Panc1 (cell line): ENCODE results near the gene CALD1. TPM values are rescaled to one million over a fixed set of nuclear protein-coding genes. Genes with fewer than 3 reads are reported as not detected.
A peak's percentile ranks its signal among the peaks of the same experiment; 100 is the strongest.

Experiments used
- ATAC-seq: fragments of 200-7000 bp; cut with Tn5 transposase; 2 replicates; pipeline ENCODE4 v1.9.1; 2020; ENCODE audit warnings: mild to moderate bottlenecking, moderate library complexity
- BruUV-seq: library from RNA; stranded (reverse); fragments of 400-500 nt; replicated peaks from 2 replicates; lab custom pipeline; 2021; lab: Mats Ljungman, UMichigan
- CTCF ChIA-PET: fragments of 300-600 bp; sonication (Branson Sonifier 250); formaldehyde crosslinking; loops from one replicate; lab custom pipeline; 2022; ENCODE audit warnings: antibody characterized with exemption; lab: Charles Lee
- POLR2A ChIA-PET: fragments of 300-600 bp; sonication (Branson Sonifier 250); formaldehyde crosslinking; loops from one replicate; lab custom pipeline; 2022; ENCODE audit warnings: antibody characterized with exemption; lab: Charles Lee
- DNase-seq: peaks from one replicate; pipeline ENCODE4 v3.0.0-alpha.2; 2010; ENCODE audit warnings: low read depth, low spot score
- H3K27ac ChIP-seq: 2 replicates; pipeline ENCODE4 v1.5.1; 2011; ENCODE audit warnings: mild to moderate bottlenecking, low read length, inconsistent platforms
- H3K27me3 ChIP-seq: fragments of 200-500 bp; sonication (Bioruptor generic); 2 replicates; pipeline ENCODE4 v1.6.0; 2014; ENCODE audit warnings: low read length, inconsistent platforms; ENCODE audit not compliant: control insufficient read depth, insufficient read depth
- H3K36me3 ChIP-seq: fragments of 200-500 bp; sonication (Bioruptor generic); 2 replicates; pipeline ENCODE4 v1.5.1; 2014; ENCODE audit warnings: inconsistent platforms, mild to moderate bottlenecking, low read length, moderate library complexity; ENCODE audit not compliant: control insufficient read depth, insufficient read depth
- H3K4me1 ChIP-seq: 2 replicates; pipeline ENCODE4 v1.5.1; 2011; ENCODE audit warnings: inconsistent platforms, mild to moderate bottlenecking, low read length, moderate library complexity; ENCODE audit not compliant: control insufficient read depth, insufficient read depth
- H3K4me3 ChIP-seq, 2 experiments: 2 replicates each; pipeline ENCODE4 v1.5.1; 2011 to 2012; ENCODE audit warnings: low read depth in 2 of 2, low read length in 2 of 2, mild to moderate bottlenecking in 2 of 2, inconsistent platforms in 1 of 2, moderate library complexity in 1 of 2
- H3K9me3 ChIP-seq: fragments of 200-500 bp; sonication (Bioruptor generic); 2 replicates; pipeline ENCODE4 v1.5.1; 2014; ENCODE audit warnings: low read depth, mild to moderate bottlenecking, inconsistent platforms, low read length, moderate library complexity; ENCODE audit not compliant: control insufficient read depth, insufficient read depth
- POLR2AphosphoS5 ChIP-seq: IDR thresholded peaks from 2 replicates; pipeline ENCODE4 v1.6.1; 2012; ENCODE audit warnings: mild to moderate bottlenecking, low read depth, low read length, moderate library complexity
- REST ChIP-seq, 2 experiments: IDR thresholded peaks; 2 replicates each; pipeline ENCODE4 v1.6.1; 2011 to 2012; ENCODE audit warnings: low read depth in 2 of 2, control low read depth in 1 of 2, low read length in 1 of 2, mild to moderate bottlenecking in 1 of 2, moderate library complexity in 1 of 2; ENCODE audit not compliant: insufficient read depth in 1 of 2
- SIN3A ChIP-seq: IDR thresholded peaks from 2 replicates; pipeline ENCODE4 v1.6.1; 2012; ENCODE audit warnings: low read depth, mild to moderate bottlenecking, low read length, moderate library complexity, borderline replicate concordance; ENCODE audit not compliant: insufficient read depth
- TCF7L2 ChIP-seq: IDR thresholded peaks from 2 replicates; pipeline ENCODE4 v1.6.1; 2011; ENCODE audit warnings: mild to moderate bottlenecking, low read depth, low read length, inconsistent platforms
- in situ Hi-C: cut with HindIII; loops from 2 replicates; pipeline ENCODE4 v1.10.0; 2016; ENCODE audit warnings: low sequenced_read_pairs, low pct_unique_long_range_greater_than_20kb
- intact Hi-C: fragments of 100-400 bp; cut with micrococcal nuclease; formaldehyde crosslinking; loops from one replicate; pipeline ENCODE4 v1.10.0; 2022; ENCODE audit not compliant: unreplicated experiment
- total RNA-seq: library from RNA; stranded (reverse); gene quantifications from one replicate; pipeline ENCODE4 v1.2.1, GENCODE V29; 2021; ENCODE audit not compliant: unreplicated experiment
- TF ChIP-seq, protein P1 (sequence below): fragments of 450-650 bp; IDR thresholded peaks from 2 replicates; pipeline ENCODE4 v1.5.1; 2017; ENCODE audit warnings: mild to moderate bottlenecking

CALD1 gene
- total RNA-seq, 1 experiment from 2014 or later: 9.2 TPM

DNA sequence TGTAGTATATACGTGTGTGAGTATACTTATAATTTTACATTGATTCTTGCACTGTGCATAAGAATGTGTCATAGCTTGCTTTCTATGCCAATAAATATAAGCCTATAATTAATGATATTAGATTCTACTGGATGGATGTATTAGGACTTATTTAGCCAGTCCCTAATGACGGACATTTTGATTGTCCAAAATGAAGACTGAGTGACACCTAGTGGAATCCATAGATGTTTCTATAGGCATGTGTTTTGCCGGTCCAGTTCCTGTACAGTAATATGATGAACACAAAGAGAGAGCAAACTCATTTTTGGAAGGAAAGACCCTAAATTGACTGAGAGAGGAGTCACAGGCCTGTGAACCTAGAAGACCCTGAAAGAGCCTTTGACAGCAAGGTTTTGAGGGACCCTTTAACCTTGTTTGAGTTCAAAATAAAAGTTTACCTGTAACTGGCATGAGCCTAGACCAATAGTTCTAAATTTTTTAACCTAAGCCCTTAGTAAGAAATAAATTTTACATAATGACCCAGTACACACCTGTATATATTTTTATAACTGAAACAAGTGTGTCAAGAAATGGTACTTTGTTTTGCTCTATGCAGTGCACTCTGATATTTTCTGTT lies 164.5 kb downstream of the CALD1 start:
- no peak for TF ChIP-seq POLR2AphosphoS5
- TF ChIP-seq, protein P1, sequence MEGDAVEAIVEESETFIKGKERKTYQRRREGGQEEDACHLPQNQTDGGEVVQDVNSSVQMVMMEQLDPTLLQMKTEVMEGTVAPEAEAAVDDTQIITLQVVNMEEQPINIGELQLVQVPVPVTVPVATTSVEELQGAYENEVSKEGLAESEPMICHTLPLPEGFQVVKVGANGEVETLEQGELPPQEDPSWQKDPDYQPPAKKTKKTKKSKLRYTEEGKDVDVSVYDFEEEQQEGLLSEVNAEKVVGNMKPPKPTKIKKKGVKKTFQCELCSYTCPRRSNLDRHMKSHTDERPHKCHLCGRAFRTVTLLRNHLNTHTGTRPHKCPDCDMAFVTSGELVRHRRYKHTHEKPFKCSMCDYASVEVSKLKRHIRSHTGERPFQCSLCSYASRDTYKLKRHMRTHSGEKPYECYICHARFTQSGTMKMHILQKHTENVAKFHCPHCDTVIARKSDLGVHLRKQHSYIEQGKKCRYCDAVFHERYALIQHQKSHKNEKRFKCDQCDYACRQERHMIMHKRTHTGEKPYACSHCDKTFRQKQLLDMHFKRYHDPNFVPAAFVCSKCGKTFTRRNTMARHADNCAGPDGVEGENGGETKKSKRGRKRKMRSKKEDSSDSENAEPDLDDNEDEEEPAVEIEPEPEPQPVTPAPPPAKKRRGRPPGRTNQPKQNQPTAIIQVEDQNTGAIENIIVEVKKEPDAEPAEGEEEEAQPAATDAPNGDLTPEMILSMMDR: peak; percentile 67; the same call in 1 of the 2 replicates
- Histone ChIP-seq H3K36me3 (no peaks in the 10 kb centered on the region), H3K4me1 (no peaks in the 10 kb centered on the region), H3K9me3 (no peaks in the 10 kb centered on the region), H3K4me3 (no peak overlapping the region), H3K27me3 (no peaks in the 10 kb centered on the region), H3K27ac (no peak overlapping the region)
- in situ Hi-C loops (no loop called here), intact Hi-C loops (loop anchor here (2.0 to 5.0 kb wide), 2 partner anchors 257 to 311 kb away; no protein-coding TSS in a partner anchor)
- DNase-seq (peak; percentile 52), ATAC-seq (peak; percentile 84)
- no TSS peak for BruUV-seq
- ChIA-PET POLR2A (no interaction called here), CTCF (interaction anchor here (1.4 kb wide), 1 partner anchor 311 kb away, joined by 4 read pairs; no protein-coding TSS in a partner anchor)

GRCh38 chr7:134945691-134946090 lies 166.3 kb downstream of the CALD1 start:
- H3K27ac ChIP-seq: no peak overlapping the region
- ChIA-PET POLR2A (no interaction called here), CTCF (interaction anchor here (0.5 kb wide), 1 partner anchor 259 kb away, joined by 6 read pairs; no protein-coding TSS in a partner anchor)
- in situ Hi-C loops: no loop called here
- H3K4me3 ChIP-seq: no peak overlapping the region
- TF ChIP-seq POLR2AphosphoS5 (no peak), TCF7L2 (no peak), REST (IDR thresholded peaks at IDR 0.05; ENCODE audit: insufficient read depth in 1 of 2, low read depth in 2 of 2, low read length in 1 of 2) (no peak), SIN3A (no peak)
- TF ChIP-seq, protein P1: no peak
- intact Hi-C loops: loop anchor here (2.0 kb wide), 1 partner anchor 313 kb away; no protein-coding TSS in a partner anchor
- ATAC-seq: no peak
- DNase-seq: no peak
- H3K36me3 ChIP-seq: no peaks in the 10 kb centered on the region
- H3K4me1 ChIP-seq: no peaks in the 10 kb centered on the region
- H3K9me3 ChIP-seq: no peaks in the 10 kb centered on the region
- H3K27me3 ChIP-seq: no peaks in the 10 kb centered on the region
- BruUV-seq: no TSS peak
